Measurements from ENCODE around the gene LLPH.

LLPH gene

DNA sequence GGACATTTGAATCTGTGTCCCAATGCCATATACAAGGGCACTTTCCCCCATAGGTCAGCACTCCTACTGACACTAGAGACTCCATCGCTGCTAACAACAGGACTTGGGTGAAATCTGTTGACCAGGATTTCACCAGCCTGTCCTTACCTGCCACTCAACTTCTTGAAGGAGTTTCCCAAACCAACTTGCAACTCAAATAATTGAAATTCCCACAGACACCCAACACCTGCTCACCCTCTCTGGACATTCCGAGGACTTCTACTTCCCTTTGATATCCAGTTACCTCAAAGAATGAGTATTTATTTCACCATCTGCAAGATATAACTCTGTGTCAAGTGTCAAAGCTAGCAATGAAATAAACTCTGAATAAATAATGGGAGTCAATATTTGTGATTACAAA is 44.6 kb downstream of the LLPH start:
- H3K4me1 ChIP-seq (ENCODE audit: insufficient read depth, low read length, severe bottlenecking) = no peaks in the 10 kb centered on the region
- H3F3A ChIP-seq (ENCODE audit: insufficient read depth, low read length) = no peaks in the 10 kb centered on the region
- no peaks in the 10 kb centered on the region for H4K20me1 ChIP-seq (ENCODE audit: insufficient read depth, low read length)
- TF ChIP-seq, protein P1, sequence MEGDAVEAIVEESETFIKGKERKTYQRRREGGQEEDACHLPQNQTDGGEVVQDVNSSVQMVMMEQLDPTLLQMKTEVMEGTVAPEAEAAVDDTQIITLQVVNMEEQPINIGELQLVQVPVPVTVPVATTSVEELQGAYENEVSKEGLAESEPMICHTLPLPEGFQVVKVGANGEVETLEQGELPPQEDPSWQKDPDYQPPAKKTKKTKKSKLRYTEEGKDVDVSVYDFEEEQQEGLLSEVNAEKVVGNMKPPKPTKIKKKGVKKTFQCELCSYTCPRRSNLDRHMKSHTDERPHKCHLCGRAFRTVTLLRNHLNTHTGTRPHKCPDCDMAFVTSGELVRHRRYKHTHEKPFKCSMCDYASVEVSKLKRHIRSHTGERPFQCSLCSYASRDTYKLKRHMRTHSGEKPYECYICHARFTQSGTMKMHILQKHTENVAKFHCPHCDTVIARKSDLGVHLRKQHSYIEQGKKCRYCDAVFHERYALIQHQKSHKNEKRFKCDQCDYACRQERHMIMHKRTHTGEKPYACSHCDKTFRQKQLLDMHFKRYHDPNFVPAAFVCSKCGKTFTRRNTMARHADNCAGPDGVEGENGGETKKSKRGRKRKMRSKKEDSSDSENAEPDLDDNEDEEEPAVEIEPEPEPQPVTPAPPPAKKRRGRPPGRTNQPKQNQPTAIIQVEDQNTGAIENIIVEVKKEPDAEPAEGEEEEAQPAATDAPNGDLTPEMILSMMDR (IDR thresholded peaks at IDR 0.05; ENCODE audit: low read length) = no peak
- TF ChIP-seq EZH2 (IDR thresholded peaks at IDR 0.05; ENCODE audit: borderline replicate concordance, low read length) = no peak
- H3K4me2 ChIP-seq (ENCODE audit: low read length) = no peak overlapping the region
- H3K27ac ChIP-seq (ENCODE audit: low read depth, low read length, poor library complexity, severe bottlenecking) = no peak overlapping the region
- H2AFZ ChIP-seq (ENCODE audit: low read length) = no peak overlapping the region
- no peaks in the 10 kb centered on the region for H3K27me3 ChIP-seq (ENCODE audit: insufficient read depth, low read length)
- H3K79me2 ChIP-seq (ENCODE audit: insufficient read depth, low read length) = no peaks in the 10 kb centered on the region
- H3K9ac ChIP-seq (ENCODE audit: low read length) = no peak overlapping the region
- no peak overlapping the region for H3K4me3 ChIP-seq (ENCODE audit: low read depth, low read length, poor library complexity, severe bottlenecking)
- no peaks in the 10 kb centered on the region for H3K36me3 ChIP-seq (ENCODE audit: insufficient read depth, low read length)
- no peaks in the 10 kb centered on the region for H3K9me3 ChIP-seq (ENCODE audit: low read length)
- no peaks in the 10 kb centered on the region for H3K9me2 ChIP-seq (ENCODE audit: low read depth, low read length)

DNA sequence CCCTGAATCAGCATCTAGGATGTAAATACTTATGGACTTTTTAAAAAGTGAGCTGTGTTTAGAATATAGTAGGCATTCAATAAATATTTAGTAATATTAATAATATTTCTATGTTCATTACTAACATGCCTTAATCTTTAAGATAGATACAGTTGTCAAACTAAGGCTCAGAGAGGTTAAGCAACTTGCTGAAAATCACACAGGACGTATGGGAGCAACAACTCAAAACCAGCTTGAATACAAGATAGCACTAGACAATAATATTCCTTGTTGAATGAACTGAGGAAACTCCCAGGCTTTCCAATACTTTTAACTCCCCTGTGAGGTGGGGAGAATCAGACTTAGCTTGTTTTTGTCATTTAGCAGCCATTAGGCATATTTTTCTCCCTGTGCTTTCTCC is 45.3 kb downstream of the LLPH start:
- no peaks in the 10 kb centered on the region for H3F3A ChIP-seq (ENCODE audit: insufficient read depth, low read length)
- H3K79me2 ChIP-seq (ENCODE audit: insufficient read depth, low read length) = no peaks in the 10 kb centered on the region
- H3K27me3 ChIP-seq (ENCODE audit: insufficient read depth, low read length) = no peaks in the 10 kb centered on the region
- H3K4me3 ChIP-seq (ENCODE audit: low read depth, low read length, poor library complexity, severe bottlenecking) = no peak overlapping the region
- H3K9me2 ChIP-seq (ENCODE audit: low read depth, low read length) = no peaks in the 10 kb centered on the region
- H4K20me1 ChIP-seq (ENCODE audit: insufficient read depth, low read length) = no peaks in the 10 kb centered on the region
- no peak overlapping the region for H3K27ac ChIP-seq (ENCODE audit: low read depth, low read length, poor library complexity, severe bottlenecking)
- H2AFZ ChIP-seq (ENCODE audit: low read length) = no peak overlapping the region
- H3K9ac ChIP-seq (ENCODE audit: low read length) = no peak overlapping the region
- H3K36me3 ChIP-seq (ENCODE audit: insufficient read depth, low read length) = no peaks in the 10 kb centered on the region
- H3K4me2 ChIP-seq (ENCODE audit: low read length) = no peak overlapping the region
- TF ChIP-seq EZH2 (IDR thresholded peaks at IDR 0.05; ENCODE audit: borderline replicate concordance, low read length) = no peak
- TF ChIP-seq, protein P1 (IDR thresholded peaks at IDR 0.05; ENCODE audit: low read length) = no peak
- no peaks in the 10 kb centered on the region for H3K4me1 ChIP-seq (ENCODE audit: insufficient read depth, low read length, severe bottlenecking)
- no peaks in the 10 kb centered on the region for H3K9me3 ChIP-seq (ENCODE audit: low read length)

DNA sequence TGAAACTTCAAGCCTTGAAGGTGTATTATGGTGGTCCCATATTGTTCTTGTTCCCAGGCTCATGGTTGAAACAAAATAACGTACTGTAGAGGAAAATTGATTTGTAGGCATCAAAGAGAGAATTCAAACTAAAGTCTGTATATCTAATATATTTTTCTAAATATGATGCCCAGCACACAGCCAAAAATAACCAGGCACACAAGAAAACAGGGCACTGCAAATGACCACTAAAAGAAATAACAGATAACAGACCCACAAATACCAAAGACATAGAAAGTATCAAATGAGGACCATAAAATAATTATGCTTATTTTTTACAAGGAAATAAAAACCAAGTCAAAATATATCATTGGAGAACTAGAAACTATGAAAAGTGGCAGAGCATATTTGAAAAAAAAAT is 46.8 kb downstream of the LLPH start:
- no peaks in the 10 kb centered on the region for H4K20me1 ChIP-seq (ENCODE audit: insufficient read depth, low read length)
- H3K4me2 ChIP-seq (ENCODE audit: low read length) = no peak overlapping the region
- H3K36me3 ChIP-seq (ENCODE audit: insufficient read depth, low read length) = no peaks in the 10 kb centered on the region
- no peak overlapping the region for H3K4me3 ChIP-seq (ENCODE audit: low read depth, low read length, poor library complexity, severe bottlenecking)
- no peaks in the 10 kb centered on the region for H3F3A ChIP-seq (ENCODE audit: insufficient read depth, low read length)
- H3K9ac ChIP-seq (ENCODE audit: low read length) = no peak overlapping the region
- H2AFZ ChIP-seq (ENCODE audit: low read length) = no peak overlapping the region
- H3K27ac ChIP-seq (ENCODE audit: low read depth, low read length, poor library complexity, severe bottlenecking) = no peak overlapping the region
- no peaks in the 10 kb centered on the region for H3K27me3 ChIP-seq (ENCODE audit: insufficient read depth, low read length)
- no peaks in the 10 kb centered on the region for H3K9me2 ChIP-seq (ENCODE audit: low read depth, low read length)
- H3K9me3 ChIP-seq (ENCODE audit: low read length) = no peaks in the 10 kb centered on the region
- H3K79me2 ChIP-seq (ENCODE audit: insufficient read depth, low read length) = no peaks in the 10 kb centered on the region
- no peaks in the 10 kb centered on the region for H3K4me1 ChIP-seq (ENCODE audit: insufficient read depth, low read length, severe bottlenecking)
- TF ChIP-seq, protein P1 (IDR thresholded peaks at IDR 0.05; ENCODE audit: low read length) = no peak
- no peak for TF ChIP-seq EZH2 (IDR thresholded peaks at IDR 0.05; ENCODE audit: borderline replicate concordance, low read length)

Measured in OCI-LY1 (cell line).